Measurements from ENCODE around the gene DOCK2. TPM values are rescaled to one million over a fixed set of nuclear protein-coding genes. Genes with fewer than 3 reads are reported as not detected.
"Not testable (repeated sequence)": the region's sequence is repeated elsewhere in the genome, so short reads cannot be mapped to it uniquely, and the experiment has no call there.

Gene DOCK2
- total RNA-seq, 1 donor from 2014 or later, result 303 TPM

DNA sequence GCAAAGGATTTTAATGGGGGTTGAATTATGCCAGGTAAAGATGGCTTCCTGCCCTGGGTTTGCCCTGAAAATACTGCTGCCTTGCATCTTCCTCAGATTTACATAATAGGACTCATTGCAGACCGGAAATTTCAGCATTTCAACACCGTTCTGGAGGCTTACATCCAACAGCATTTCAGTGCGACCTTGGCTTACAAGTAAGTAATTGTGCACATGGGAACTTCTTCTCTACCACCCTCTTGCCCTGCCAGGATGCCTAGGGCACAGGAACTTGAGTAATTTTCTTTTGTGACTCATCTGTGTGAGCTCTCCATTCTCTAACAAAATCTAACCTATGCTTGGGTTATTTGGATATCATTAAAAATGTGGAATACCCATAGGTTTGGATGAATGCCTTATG, 80.2 kb downstream of the DOCK2 start:
- intact Hi-C loops (cut with micrococcal nuclease), result no loop called here

DNA sequence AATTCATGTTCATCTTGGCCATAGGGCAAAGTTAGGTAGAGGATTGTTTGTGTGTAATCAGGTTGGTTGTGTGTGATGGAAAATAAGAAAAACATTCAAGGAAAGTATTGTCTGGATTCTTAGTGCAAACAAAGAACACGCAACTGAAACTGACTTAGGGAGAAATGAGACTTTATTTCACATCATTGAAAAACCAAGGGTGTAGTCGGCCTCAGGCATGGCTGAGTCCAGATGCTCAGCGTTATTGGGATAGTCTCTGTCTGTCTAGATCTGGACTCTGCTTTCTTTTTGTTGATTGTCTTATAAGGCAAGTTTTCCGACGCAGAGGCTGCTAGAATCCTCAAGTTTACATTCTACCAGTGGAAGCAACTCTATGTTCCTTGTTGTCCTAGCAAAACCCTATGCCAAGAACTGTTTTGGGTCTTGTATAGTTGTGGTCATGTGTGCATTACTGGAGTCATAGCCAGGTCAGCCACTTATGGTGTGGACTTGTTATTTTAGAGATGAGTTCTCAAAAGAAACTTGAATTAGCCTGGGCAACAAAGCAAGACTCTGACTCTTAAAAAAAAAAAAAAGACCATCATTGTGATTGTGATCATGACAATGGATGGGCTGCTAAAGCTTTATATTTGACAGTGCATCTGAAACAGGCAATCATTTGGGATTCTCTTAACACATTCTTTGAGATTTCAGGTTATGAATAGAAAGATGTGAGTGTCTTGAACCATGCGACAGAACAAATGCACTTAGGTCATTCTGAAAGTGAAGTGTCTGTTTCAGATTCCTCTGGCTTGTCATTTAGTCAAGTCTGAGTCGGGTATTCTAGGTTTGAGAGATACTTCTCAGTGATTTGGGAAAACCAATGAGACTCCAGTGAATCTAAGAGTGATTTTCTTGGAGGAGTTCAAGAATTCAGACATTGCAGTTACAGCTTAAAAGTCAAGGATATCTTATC, 82.6 kb downstream of the DOCK2 start:
- intact Hi-C loops (cut with micrococcal nuclease), result no loop called here

DNA sequence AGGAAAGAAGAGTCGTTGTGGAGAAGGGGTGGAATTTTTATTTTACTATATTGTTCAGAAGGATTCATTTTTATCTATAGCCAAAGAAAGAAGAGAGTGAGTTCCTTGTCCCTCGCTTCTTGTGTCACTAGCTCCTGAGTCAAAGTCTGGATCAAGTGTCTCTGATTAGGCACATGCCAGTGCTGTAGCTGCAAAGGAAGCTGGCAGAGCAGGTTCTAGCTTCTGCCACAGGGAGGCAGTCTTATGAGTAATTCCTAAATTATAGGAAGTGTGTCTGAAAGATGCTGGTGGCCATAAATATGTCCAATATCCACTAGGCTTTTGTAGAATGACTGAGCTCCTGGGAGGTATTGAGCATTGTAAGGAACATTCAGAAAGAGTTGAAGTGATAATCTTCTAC, 84.7 kb downstream of the DOCK2 start:
- intact Hi-C loops (cut with micrococcal nuclease), result no loop called here

DNA sequence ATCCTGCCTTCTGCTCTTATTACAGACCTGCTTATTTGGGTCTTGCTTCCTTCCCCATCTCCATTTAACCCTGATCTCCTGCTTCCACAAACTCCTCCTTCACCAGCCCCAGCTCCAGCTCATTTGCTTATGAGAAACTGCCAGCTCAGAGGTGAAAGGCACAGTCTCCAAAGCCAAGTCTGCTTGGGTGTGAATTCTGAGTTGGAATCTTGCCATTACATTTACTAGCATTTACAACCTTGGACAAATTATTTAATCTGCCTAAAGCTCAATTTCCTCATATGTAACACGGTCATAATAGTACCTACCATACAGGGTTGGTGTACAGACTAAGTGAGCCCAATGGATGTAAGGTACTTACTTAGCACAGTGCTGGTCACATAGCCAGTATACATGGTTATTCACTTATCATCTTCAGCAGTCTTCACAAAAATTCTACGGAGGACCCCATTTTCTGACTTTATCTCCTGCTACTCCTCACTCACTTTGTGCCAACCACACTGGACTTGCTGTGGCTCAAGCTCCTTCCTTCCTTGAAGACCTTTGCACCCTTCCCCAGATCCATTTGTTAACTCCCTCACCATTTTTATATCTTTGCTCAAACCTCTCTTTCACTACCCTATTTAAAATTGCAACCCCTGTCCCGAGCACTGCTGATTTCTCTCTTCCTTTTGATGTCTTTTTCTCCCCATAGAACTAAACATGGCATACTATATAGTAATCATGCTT, 86.2 kb downstream of the DOCK2 start:
- intact Hi-C loops (cut with micrococcal nuclease), result no loop called here

DNA sequence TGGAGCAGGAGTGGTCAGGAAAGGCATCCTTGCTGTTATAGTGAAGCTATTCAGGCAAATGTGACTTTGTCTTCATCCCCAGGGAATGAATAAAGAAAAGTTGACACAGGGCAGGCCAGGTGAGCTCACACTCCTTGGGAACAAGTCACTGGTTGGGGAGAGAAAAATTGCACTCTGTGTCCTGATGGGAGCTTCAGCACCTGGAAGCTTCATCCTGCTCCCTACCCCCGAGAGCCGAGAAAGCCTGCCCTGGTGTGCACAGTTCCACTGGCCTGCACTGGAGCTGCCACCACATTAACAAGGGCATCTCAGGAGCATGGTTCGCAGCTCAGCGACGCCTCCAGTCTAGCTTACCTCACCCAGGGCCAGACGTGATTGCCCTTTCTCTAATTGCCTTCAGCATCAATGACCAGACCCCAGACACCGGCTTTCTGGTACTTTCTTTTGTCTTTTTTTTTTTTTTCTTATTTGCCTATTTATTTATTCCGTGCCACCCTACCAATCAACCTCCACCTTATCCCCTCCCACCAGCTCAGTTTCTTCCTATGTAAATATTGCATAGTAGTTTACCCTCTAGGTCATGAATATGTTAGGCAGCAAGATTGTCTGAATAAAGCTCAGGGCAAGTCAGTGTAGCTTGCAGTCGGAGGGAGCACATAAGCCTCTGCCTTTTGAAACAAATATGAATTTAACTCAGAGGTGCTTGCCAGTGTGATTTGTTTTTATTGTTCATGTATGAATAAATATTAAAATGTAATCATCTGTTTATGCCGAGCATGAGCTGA, 87.4 kb downstream of the DOCK2 start:
- intact Hi-C loops (cut with micrococcal nuclease), result no loop called here

DNA sequence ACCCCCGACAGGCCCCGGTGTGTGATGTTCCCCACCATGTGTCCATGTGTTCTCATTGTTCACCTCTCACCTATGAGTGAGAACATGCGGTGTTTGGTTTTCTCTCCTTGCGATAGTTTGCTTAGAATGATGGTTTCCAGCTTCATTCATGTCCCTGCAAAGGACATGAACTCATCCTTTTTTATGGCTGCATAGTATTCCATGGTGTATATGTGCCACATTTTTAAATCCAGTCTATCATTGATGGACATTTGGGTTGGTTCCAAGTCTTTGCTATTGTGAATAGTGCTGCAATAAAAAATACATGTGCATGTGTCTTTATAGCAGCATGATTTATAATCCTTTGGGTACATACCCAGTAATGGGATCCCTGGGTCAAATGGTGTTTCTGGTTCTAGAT, 88.6 kb downstream of the DOCK2 start:
- intact Hi-C loops (cut with micrococcal nuclease), result not testable (repeated sequence)

DNA sequence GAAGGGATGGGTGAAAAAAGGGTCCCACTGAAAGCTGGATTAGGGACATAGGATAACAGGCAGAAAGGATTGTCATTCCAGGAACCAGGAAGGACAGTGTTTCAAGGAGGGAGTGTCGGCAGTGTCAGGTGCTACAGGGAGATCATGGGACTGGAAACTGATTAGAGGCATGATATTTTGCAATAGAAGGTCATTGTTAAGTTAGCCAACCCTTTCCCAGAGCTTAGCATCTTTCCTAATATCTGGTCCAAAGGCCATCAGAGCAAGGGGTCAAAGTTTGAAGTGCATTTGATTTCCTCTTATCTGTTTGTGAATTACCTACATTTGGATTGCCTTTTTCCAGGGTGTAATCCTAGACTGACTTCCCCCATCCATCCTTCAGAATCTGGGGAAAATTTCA, 91.3 kb downstream of the DOCK2 start:
- intact Hi-C loops (cut with micrococcal nuclease), result no loop called here

DNA sequence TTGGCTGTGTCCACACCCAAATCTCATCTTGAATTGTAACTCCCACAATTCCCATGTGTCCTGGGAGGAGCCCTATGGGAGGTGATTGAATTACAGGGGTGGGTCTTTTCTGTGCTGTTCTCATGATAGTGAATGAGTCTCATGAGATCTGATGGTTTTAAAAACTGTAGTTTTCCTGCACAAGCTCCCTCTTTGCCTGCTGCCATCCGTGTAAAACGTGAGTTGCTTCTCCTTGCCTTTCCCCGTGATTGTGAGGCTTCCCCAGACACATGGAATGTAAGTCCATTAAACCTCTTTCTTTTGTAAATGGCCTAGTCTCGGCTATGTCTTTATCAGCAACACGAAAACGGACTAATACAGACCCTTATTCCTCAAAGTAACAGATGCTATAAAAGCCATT, 94.1 kb downstream of the DOCK2 start:
- intact Hi-C loops (cut with micrococcal nuclease), result no loop called here

DNA sequence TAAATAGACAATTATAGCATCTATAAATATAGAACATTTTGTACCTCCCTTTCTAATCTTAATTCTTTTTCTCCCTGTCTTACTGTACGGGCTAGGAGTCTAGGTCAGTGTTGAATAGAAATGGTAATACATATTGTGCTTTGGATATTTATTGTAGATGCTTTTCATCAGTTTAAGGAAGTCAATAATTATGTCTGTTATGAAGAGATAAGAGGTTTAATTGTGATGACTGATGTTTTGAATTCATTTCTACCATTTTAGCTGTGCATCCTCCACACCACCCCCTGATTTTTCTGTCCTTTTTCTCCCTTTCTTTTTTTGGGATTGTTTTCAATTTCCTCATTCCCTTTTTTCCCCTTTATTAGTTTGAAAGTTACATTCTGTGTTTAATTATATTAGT, 95.8 kb downstream of the DOCK2 start:
- intact Hi-C loops (cut with micrococcal nuclease), result no loop called here

DNA sequence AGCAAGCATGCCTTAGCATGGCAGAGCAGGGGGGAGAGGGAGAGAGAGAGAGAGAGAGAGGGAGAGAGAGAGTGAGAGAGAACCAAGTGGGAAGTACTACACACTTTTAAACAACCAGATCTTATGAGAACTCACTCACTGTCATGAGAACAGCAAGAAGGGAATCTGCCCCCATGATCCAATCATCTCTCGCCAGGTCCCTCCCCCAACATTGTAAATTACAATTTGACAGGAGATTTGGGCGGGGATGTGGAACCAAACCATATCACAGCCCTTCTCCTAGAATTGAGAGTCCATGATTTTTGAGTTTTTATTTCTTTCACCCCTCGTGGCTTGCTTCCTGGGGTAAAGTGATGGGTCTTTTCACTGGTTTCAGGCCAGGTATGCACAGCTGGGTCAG, 98.8 kb downstream of the DOCK2 start:
- intact Hi-C loops (cut with micrococcal nuclease), result no loop called here

DNA sequence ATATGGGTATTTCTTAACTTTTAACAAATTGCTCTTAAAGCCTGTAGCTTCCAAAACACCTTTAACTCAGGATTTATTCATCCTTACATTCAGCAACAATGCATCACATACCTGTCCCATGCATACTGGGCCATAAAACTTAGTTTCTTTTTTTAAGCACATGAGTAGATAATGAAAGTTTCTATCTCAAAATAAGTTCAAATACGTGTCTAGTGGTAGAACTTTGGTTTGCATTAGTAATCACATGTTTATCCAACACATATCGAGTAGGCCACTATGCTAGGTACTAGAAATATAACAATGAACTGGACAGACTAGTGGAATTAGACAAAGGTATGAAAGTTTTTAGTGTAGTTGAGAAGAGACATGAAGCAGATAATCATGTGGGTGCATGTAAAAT, 99.6 kb downstream of the DOCK2 start:
- intact Hi-C loops (cut with micrococcal nuclease), result no loop called here

DNA sequence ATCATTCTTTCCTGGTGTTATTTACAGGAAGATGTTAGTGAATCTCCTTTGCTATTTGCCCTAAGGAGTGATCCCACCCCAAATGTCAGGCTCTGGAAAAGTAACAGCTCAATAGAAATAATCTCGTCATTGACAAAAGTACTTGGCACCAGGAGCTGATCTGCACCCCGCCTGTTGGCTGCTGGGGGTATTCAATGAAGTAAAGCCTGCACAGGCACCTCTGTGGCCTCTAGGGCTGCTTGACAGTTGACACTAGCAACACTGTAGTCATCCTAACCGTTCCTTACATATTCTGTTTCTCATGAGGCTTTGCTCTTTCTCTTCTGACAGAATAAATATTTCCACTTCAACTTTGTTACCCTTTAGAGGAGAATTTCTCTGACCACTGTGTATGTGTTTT, 103.4 kb downstream of the DOCK2 start:
- intact Hi-C loops (cut with micrococcal nuclease), result no loop called here

DNA sequence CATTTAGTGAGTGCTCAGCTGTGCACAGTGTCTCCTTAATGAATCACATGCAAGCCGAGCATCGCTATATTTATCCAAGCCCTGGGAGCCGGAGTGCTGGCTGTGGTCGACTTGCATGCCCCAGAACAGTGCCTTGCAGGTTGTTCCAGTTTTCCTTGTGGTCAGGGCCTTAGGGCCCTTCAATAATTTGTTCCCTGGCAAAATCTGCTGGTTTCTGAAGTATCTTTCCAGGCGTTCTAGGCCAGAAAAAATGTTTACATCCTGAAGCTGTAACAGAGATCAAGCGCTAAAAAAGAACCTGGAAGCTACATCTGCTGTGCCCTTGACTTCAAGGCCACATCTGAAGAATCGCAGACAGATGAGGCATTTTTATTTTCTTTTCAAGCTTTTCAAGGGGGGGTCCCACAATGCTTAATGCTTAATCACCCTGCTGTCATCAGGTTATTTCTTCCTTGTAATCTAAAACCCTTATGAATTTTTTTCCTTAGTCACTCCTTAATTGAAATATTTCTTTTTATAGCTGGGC, 105.8 kb downstream of the DOCK2 start:
- intact Hi-C loops (cut with micrococcal nuclease), result no loop called here

DNA sequence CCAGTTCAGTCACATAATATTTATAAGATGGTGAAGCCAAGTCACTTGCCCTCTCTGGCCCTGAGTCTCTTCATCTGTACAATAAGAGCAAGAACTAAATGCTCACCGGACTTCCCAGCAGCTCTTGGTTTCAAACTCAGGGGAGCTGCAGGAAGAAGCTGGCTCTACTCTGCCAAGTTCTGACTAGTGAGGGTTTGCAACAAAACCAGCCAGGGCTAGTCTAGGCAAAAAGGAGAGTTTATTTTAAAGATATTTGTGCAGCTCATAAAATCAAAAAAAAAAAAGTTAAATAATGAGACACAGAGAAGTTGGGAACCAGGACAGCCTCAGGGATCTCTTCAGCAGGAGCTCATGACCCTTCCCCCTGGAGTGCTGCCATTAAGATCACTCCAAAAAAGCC, 107.3 kb downstream of the DOCK2 start:
- intact Hi-C loops (cut with micrococcal nuclease), result no loop called here

DNA sequence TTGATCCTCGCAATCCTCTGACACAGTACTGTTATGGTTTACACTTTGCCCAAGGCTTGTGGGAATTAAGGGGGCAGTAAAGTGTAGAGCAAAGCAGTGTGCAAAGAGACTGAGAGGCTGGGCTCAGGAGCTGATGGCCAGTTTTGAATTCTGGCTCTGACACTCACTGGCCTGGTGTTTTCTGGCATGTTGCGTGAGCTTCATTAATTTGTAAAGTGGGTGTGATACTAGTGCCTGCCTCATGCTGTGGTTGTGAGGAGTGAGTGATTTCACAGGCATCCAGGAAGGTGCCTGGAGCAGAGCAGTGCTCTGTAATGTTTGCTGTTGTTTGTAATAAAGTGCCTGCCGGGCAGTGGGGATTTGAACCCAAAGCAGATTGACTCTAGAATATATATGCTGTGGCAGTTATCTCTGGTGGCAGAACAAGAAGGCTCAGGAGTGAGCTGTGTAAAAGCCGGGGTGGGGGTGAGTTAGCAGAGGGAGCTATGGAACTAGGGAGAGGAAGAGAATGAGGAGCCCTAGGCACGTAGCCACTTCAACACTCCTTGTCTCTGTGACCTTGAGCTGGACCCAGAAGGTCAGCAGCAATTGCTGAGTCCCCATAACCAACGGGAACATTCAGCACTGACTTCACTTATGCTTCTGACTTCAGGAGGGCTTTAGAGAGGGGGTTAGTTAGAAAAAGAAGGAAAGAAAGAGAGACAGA, 108.5 kb downstream of the DOCK2 start:
- intact Hi-C loops (cut with micrococcal nuclease), result no loop called here

DNA sequence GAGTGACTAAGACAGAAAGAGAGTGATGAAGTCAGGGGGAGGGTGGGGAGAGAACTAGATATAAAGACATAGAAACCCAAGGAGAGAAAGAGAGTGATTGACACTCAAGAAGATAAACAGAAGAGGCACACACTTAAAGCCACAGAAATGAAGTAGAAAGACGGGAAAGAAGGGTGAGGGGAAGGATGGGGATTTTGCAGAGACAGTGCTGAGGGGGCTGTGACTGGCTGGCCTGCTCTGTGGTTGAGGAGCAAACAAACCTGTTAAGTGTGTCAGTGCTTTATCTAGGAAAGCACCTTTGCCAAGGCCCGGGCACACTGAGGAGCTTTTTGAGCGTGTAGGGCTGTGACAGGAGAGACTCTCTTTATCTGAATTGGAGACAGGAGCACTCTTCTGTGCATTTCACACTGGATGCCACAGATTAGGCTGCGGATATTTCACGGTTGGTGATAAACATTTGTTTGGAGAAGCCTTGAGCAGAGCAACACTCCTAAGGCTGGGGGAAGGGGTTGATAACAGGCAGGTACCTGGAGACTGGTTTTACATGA, 109.1 kb downstream of the DOCK2 start:
- intact Hi-C loops (cut with micrococcal nuclease), result no loop called here

DNA sequence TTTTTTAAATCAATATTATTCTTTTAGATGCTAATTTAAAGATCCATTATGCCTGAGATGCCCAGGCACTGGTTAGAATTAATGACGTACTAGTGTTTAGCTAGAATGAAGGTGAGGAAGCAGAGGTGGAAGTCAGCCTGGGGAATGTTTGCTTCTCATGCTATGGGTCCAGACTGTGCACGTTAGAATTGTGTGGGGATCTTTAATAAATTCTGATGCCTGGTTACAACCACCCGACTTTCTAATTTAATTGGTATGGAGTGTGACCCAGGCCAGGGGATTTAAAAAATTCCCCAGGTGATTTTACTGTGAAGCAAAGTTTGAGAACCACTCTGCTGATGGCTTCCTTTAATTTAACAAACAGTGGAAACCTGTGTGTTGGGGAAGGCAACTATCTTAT, 111.1 kb downstream of the DOCK2 start:
- intact Hi-C loops (cut with micrococcal nuclease), result no loop called here

DNA sequence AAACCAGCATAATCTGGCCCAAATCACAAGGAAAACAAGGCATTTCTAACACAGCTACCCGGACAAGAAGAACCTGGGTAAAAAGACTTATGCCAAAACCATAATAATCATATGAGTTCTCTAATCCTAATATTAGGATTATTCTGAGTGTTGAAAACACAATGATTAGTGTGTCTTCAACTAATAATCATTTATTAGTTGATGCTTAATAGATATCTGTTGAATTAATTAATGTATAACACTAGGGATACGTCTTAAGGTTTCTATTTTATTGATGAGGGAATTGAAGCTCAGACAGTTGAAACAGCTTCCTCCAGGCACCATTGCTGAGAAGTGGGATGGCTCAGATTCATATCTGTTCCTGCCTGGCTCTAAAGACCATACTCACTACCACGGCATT, 112.2 kb downstream of the DOCK2 start:
- intact Hi-C loops (cut with micrococcal nuclease), result no loop called here

DNA sequence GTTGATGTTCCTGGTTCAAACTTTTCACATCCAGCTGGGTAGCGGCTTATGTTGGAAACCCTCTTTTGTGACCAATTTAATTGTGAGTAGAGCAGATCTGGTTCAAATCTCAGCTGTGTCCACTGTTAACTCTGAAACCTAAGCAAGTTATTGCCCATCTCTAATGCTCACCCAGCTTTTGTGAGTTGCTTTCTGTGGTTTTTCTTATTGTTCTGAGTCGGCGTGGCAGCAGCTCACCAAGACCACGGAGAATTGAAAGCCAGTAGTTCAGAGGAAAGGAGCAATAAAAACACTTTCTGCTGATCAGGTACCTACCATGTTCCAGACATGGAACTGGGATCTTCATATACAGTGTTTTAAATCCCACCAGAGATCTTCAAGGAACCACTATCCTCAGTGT, 114.4 kb downstream of the DOCK2 start:
- intact Hi-C loops (cut with micrococcal nuclease), result no loop called here

DNA sequence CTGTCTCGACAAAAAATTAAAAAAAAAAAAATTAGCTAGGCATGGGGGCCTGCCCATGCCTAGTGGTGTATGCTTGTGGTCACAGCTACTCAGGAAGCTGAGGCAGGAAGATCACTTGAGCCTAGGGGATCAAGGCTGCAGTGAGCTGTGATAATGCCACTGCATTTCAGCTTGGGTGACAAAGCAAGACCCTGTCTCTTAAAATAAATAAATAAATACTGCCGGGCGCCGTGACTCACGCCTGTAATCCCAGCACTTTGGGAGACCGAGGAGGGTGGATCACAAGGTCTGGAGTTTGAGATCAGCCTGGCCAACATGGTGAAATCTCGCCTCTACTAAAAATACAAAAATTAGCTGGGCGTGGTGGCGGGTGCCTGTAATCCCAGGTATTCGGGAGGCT, 115.5 kb downstream of the DOCK2 start:
- intact Hi-C loops (cut with micrococcal nuclease), result not testable (repeated sequence)

DNA sequence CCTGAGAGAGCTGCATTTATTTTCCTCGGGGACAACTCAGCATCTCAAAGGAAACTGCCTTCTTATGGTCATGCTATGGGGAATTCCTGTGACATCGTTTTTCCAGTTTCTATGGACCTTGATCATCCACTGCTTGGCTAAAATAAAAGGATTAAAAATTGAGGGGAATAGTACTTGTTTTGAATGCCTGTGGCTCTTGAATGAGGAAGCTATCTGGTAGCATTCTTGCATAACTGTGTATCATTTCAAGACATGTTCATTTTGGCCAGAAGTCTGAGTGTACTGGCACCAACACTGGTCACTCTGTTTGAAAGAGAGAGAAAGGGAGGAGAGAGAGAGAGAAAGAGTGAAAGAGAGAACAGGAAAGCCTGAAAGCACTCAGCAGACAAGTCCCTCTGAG, 116.7 kb downstream of the DOCK2 start:
- intact Hi-C loops (cut with micrococcal nuclease), result no loop called here

Measured in T-helper 2 cell treated with Interferon-gamma antibody and Interleukin-4, amounts not matched to agents 100 ng/mL and 5 ng/mL, for 36 hours (primary cell).